BE2C (cell line): ENCODE results near the gene LNP1. TPM values are rescaled to one million over a fixed set of nuclear protein-coding genes. Genes with fewer than 3 reads are reported as not detected.
"Not testable (repeated sequence)": the region's sequence is repeated elsewhere in the genome, so short reads cannot be mapped to it uniquely, and the experiment has no call there.

Experiments used
- DNase-seq: peaks from one replicate; pipeline ENCODE4 v3.0.0-alpha.2; 2020
- H3K27me3 ChIP-seq: fragments of 250-450 bp; sonication (Bioruptor Pico); 2 replicates; pipeline ENCODE4 v1.5.1; 2020; ENCODE audit warnings: mild to moderate bottlenecking
- H3K36me3 ChIP-seq: fragments of 250-450 bp; sonication (Bioruptor Pico); 2 replicates; pipeline ENCODE4 v1.5.1; 2020; ENCODE audit warnings: mild to moderate bottlenecking
- H3K4me1 ChIP-seq: fragments of 250-450 bp; sonication (Bioruptor Pico); 2 replicates; pipeline ENCODE4 v1.5.1; 2020
- H3K4me3 ChIP-seq: 2 replicates; pipeline ENCODE4 v1.5.1; 2011; ENCODE audit warnings: low read depth, low read length
- H3K9me3 ChIP-seq: fragments of 250-450 bp; sonication (Bioruptor Pico); 2 replicates; pipeline ENCODE4 v1.5.1; 2020
- CTCF ChIP-seq: IDR thresholded peaks from 2 replicates; pipeline ENCODE4 v1.5.1; 2012; ENCODE audit warnings: mild to moderate bottlenecking, low read depth, low read length
- polyA plus RNA-seq: library from polyadenylated mRNA; unstranded; fragments of >200 nt; gene quantifications from one replicate; pipeline ENCODE4 v1.2.1, GENCODE V29; 2012; ENCODE audit warnings: low read depth, missing spikeins; ENCODE audit not compliant: insufficient read length, insufficient read depth

LNP1 gene
- 1.8 TPM for polyA plus RNA-seq

- Histone ChIP-seq H3K36me3 (no peaks in the 10 kb centered on the region; the same call in none of the 2 replicates), H3K27me3 (no peaks in the 10 kb centered on the region), H3K4me3 (peak within 1 kb of the TSS; percentile 95), H3K9me3 (no peaks in the 10 kb centered on the region), H3K4me1 (peaks cover 7% of the 10 kb centered on the region)
- TF ChIP-seq CTCF = no peak
- peak; percentile 99 for DNase-seq
Observed at GRCh38 chr3:100400780-100401673, at the start of gene LNP1, which contains the start of gene TOMM70. Gene LNP1 (plus strand): TSS chr3:100401539. CDS start chr3:100429730, 28,191 bp downstream. Gene TOMM70 (minus strand): TSS chr3:100401089. CDS start chr3:100400949, 140 bp downstream.

GRCh38 chr3:100351770-100352169 lies 49.6 kb upstream of the LNP1 start:
- H3K4me3 ChIP-seq, H3K4me1 ChIP-seq, H3K9me3 ChIP-seq, DNase-seq, H3K27me3 ChIP-seq: not testable (repeated sequence)
- peaks cover 27% of the 10 kb centered on the region for H3K36me3 ChIP-seq

- Histone ChIP-seq H3K4me1 (peaks cover 7% of the 10 kb centered on the region; the same call in 1 of the 2 replicates), H3K36me3 (peaks cover 19% of the 10 kb centered on the region), H3K27me3 (no peaks in the 10 kb centered on the region), H3K4me3 (no peak overlapping the region), H3K9me3 (no peaks in the 10 kb centered on the region)
- TF ChIP-seq CTCF = no peak
- no peak for DNase-seq
Observed at GRCh38 chr3:100352296-100353231, 48.8 kb upstream of the LNP1 start.

GRCh38 chr3:100354850-100355249 lies 46.5 kb upstream of the LNP1 start:
- H3K4me1 ChIP-seq = peaks cover 7% of the 10 kb centered on the region; the same call in 1 of the 2 replicates
- H3K36me3 ChIP-seq = peaks cover 19% of the 10 kb centered on the region
- no peak for TF ChIP-seq CTCF
- H3K4me3 ChIP-seq = no peak overlapping the region
- DNase-seq = no peak
- no peaks in the 10 kb centered on the region for H3K9me3 ChIP-seq
- H3K27me3 ChIP-seq = no peaks in the 10 kb centered on the region

GRCh38 chr3:100358413-100358812 lies 42.9 kb upstream of the LNP1 start:
- Histone ChIP-seq H3K36me3 (peaks cover 27% of the 10 kb centered on the region), H3K9me3 (no peaks in the 10 kb centered on the region; the same call in 1 of the 2 replicates), H3K4me3 (no peak overlapping the region), H3K4me1 (peaks cover 7% of the 10 kb centered on the region; the same call in 1 of the 2 replicates), H3K27me3 (no peaks in the 10 kb centered on the region)
- TF ChIP-seq CTCF = no peak
- DNase-seq = no peak

GRCh38 chr3:100359035-100359434 lies 42.3 kb upstream of the LNP1 start:
- Histone ChIP-seq H3K9me3 (no peaks in the 10 kb centered on the region; the same call in 1 of the 2 replicates), H3K4me3 (no peak overlapping the region), H3K27me3 (no peaks in the 10 kb centered on the region), H3K36me3 (peaks cover 29% of the 10 kb centered on the region), H3K4me1 (peaks cover 7% of the 10 kb centered on the region; the same call in 1 of the 2 replicates)
- DNase-seq = no peak
- no peak for TF ChIP-seq CTCF
